ENCODE measurements around the gene COL4A6. TPM values are rescaled to one million over a fixed set of nuclear protein-coding genes. Genes with fewer than 3 reads are reported as not detected.

COL4A6 gene
- total and polyA plus RNA-seq, 2 of the 8 experiments (the other 6 are each of a cell fraction or from before 2014, with no cell fraction given) = 5.9 to 11.8 TPM

GRCh38 chrX:108306086-108306485 is 132.1 kb downstream of the COL4A6 start:
- H3K4ac ChIP-seq (replicated peaks; ENCODE audit: insufficient read length, low read depth, low read length) = no peak overlapping the region
- no peak overlapping the region for H4K91ac ChIP-seq (replicated peaks; ENCODE audit: insufficient read length, low read length)
- no peak overlapping the region for H2BK15ac ChIP-seq (ENCODE audit: low read length)
- H3K4me1 ChIP-seq (replicated peaks in 1 of 4; ENCODE audit: control insufficient read depth in 3 of 4, insufficient read depth in 4 of 4, low read length in 3 of 4) = no peaks in the 10 kb centered on the region; a peak in 1 of 7 replicates
- no peaks in the 10 kb centered on the region for H3K36me3 ChIP-seq (ENCODE audit: control insufficient read depth in 2 of 4, insufficient read depth in 4 of 4, low read length in 3 of 4)
- no peaks in the 10 kb centered on the region for H3K9me3 ChIP-seq (ENCODE audit: insufficient read depth in 2 of 2, low read depth in 1 of 2, low read length in 1 of 2)
- no peak overlapping the region for H2BK12ac ChIP-seq (ENCODE audit: low read depth, low read length)
- no peak overlapping the region for H2BK120ac ChIP-seq (replicated peaks; ENCODE audit: low read depth, low read length)
- H3K23ac ChIP-seq (ENCODE audit: insufficient read length) = no peak overlapping the region
- H4K5ac ChIP-seq (ENCODE audit: insufficient read length, low read depth, low read length) = no peak overlapping the region
- CTCF ChIA-PET (ENCODE audit: partially characterized antibody) = interaction anchor here (0.6 to 4.3 kb wide), 5 partner anchors 21 to 106 kb away, joined by 3 to 38 read pairs (median 4); no protein-coding TSS in a partner anchor
- H3K4me3 ChIP-seq (ENCODE audit: extremely low read depth in 1 of 4, insufficient read depth in 2 of 4, low read depth in 3 of 4, low read length in 4 of 4) = no peak overlapping the region
- no peaks in the 10 kb centered on the region for H3K27me3 ChIP-seq (replicated peaks in 1 of 4; ENCODE audit: control insufficient read depth in 3 of 4, extremely low read depth in 1 of 4, insufficient read depth in 3 of 4, low read length in 3 of 4)
- H3K18ac ChIP-seq (ENCODE audit: extremely low read depth, low read length) = no peak overlapping the region
- no peak overlapping the region for H4K8ac ChIP-seq (ENCODE audit: extremely low read depth, insufficient read depth, low read length)
- no peaks in the 10 kb centered on the region for H4K20me1 ChIP-seq (replicated peaks in 1 of 2; ENCODE audit: control insufficient read depth in 1 of 2, insufficient read depth in 2 of 2, low read length in 2 of 2)
- POLR2A ChIA-PET (ENCODE audit: partially characterized antibody) = no interaction called here
- no peak overlapping the region for H3K4me2 ChIP-seq (ENCODE audit: insufficient read depth in 1 of 2, low read depth in 2 of 2, low read length in 2 of 2)
- H3K27ac ChIP-seq (ENCODE audit: low read depth, low read length) = no peak overlapping the region
- H3K79me1 ChIP-seq (ENCODE audit: low read depth, low read length) = no peaks in the 10 kb centered on the region
- H3K14ac ChIP-seq (ENCODE audit: insufficient read length) = no peak overlapping the region
- no peaks in the 10 kb centered on the region for H3K79me2 ChIP-seq (ENCODE audit: control insufficient read depth in 1 of 2, insufficient read depth in 2 of 2, low read length in 2 of 2)
- H3K23me2 ChIP-seq (ENCODE audit: low read depth, low read length) = no peaks in the 10 kb centered on the region
- DNase-seq (ENCODE audit: low read depth in 1 of 2, low spot score in 2 of 2) (no peak), FAIRE-seq (no peak)
- no peak overlapping the region for H3K56ac ChIP-seq (replicated peaks; ENCODE audit: insufficient read length, low read depth, low read length)
- H2AK5ac ChIP-seq (ENCODE audit: low read depth, low read length) = no peak overlapping the region
- no peak overlapping the region for H2AFZ ChIP-seq (ENCODE audit: low read length)
- H2BK5ac ChIP-seq (ENCODE audit: low read depth, low read length) = no peak overlapping the region
- no peak overlapping the region for H3K9ac ChIP-seq (replicated peaks in 1 of 4; ENCODE audit: extremely low read depth in 1 of 4, low read depth in 3 of 4, low read length in 3 of 4)
- H2BK20ac ChIP-seq (ENCODE audit: low read length) = no peak overlapping the region
- TF ChIP-seq ASH2L (IDR thresholded peaks at IDR 0.05; ENCODE audit: low read length) (no peak), GTF2F1 (IDR thresholded peaks at IDR 0.05; ENCODE audit: borderline replicate concordance, low read depth, low read length) (no peak), KDM4A (IDR thresholded peaks at IDR 0.05; ENCODE audit: low read depth, low read length, severe bottlenecking) (no peak), SUZ12 (IDR thresholded peaks at IDR 0.05; ENCODE audit: low read length) (no peak), POLR2AphosphoS5 (IDR thresholded peaks at IDR 0.05; ENCODE audit: low read depth, low read length) (no peak), EZH2 (IDR thresholded peaks at IDR 0.05; ENCODE audit: low read depth, low read length, severe bottlenecking) (no peak), SAP30 (IDR thresholded peaks at IDR 0.05; ENCODE audit: insufficient read depth, insufficient replicate concordance, low read length) (no peak), BACH1 (IDR thresholded peaks at IDR 0.05; ENCODE audit: low read length) (no peak), CBX5 (IDR thresholded peaks at IDR 0.05; ENCODE audit: low read depth, low read length) (no peak), FOSL1 (IDR thresholded peaks at IDR 0.05; ENCODE audit: insufficient read depth, low read depth, low read length) (no peak), TBP (IDR thresholded peaks at IDR 0.05; ENCODE audit: low read depth, low read length) (no peak), SIN3A (conservative IDR thresholded peaks at IDR 0.05 in 1 of 2, IDR thresholded peaks at IDR 0.05 in 1 of 2; ENCODE audit: low read depth in 1 of 2, low read length in 2 of 2) (no peak), JUND (IDR thresholded peaks at IDR 0.05; ENCODE audit: low read length) (no peak)
- TF ChIP-seq, protein P1, sequence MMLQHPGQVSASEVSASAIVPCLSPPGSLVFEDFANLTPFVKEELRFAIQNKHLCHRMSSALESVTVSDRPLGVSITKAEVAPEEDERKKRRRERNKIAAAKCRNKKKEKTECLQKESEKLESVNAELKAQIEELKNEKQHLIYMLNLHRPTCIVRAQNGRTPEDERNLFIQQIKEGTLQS (IDR thresholded peaks at IDR 0.05; ENCODE audit: insufficient read depth, low read depth, low read length) = no peak
- TF ChIP-seq, protein P2, sequence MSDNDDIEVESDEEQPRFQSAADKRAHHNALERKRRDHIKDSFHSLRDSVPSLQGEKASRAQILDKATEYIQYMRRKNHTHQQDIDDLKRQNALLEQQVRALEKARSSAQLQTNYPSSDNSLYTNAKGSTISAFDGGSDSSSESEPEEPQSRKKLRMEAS (IDR thresholded peaks at IDR 0.05) = no peak

All from H1 (cell line).